Measurements from ENCODE around the gene IMP4.

The IMP4 gene

GRCh38 chr2:130389358-130389757, 46.7 kb downstream of the IMP4 start:
- Histone ChIP-seq H3K9me3 (ENCODE audit: control insufficient read depth, low read length) (no peaks in the 10 kb centered on the region), H3K4me2 (ENCODE audit: low read length) (no peak overlapping the region), H3K36me3 (ENCODE audit: control insufficient read depth, insufficient read depth, low read length) (no peaks in the 10 kb centered on the region), H3K27me3 (ENCODE audit: control insufficient read depth, insufficient read depth, low read length) (no peaks in the 10 kb centered on the region), H3K9ac (no peak overlapping the region), H3K4me3 (ENCODE audit: low read depth, low read length) (no peak overlapping the region), H3K4me1 (peaks cover 9% of the 10 kb centered on the region), H3K79me2 (no peaks in the 10 kb centered on the region), H3K27ac (no peak overlapping the region), H2AFZ (no peak overlapping the region)
- TF ChIP-seq CTCF (IDR thresholded peaks at IDR 0.05) = no peak

GRCh38 chr2:130389783-130390182, 47.1 kb downstream of the IMP4 start:
- H3K4me3 ChIP-seq (ENCODE audit: low read depth, low read length) = no peak overlapping the region
- no peak overlapping the region for H3K9ac ChIP-seq
- no peak overlapping the region for H2AFZ ChIP-seq
- H3K4me2 ChIP-seq (ENCODE audit: low read length) = no peak overlapping the region
- H3K79me2 ChIP-seq = no peaks in the 10 kb centered on the region
- H3K4me1 ChIP-seq = peaks cover 9% of the 10 kb centered on the region
- H3K36me3 ChIP-seq (ENCODE audit: control insufficient read depth, insufficient read depth, low read length) = no peaks in the 10 kb centered on the region
- TF ChIP-seq CTCF (IDR thresholded peaks at IDR 0.05) = no peak
- no peaks in the 10 kb centered on the region for H3K27me3 ChIP-seq (ENCODE audit: control insufficient read depth, insufficient read depth, low read length)
- no peaks in the 10 kb centered on the region for H3K9me3 ChIP-seq (ENCODE audit: control insufficient read depth, low read length)
- H3K27ac ChIP-seq = no peak overlapping the region

- Histone ChIP-seq H2AFZ (peak overlapping the region; percentile 99), H3K36me3 (ENCODE audit: control insufficient read depth, insufficient read depth, low read length) (no peaks in the 10 kb centered on the region), H3K4me3 (ENCODE audit: low read depth, low read length) (peak overlapping the region; percentile 67), H3K4me1 (peaks cover 9% of the 10 kb centered on the region), H3K79me2 (no peaks in the 10 kb centered on the region), H3K27me3 (ENCODE audit: control insufficient read depth, insufficient read depth, low read length) (no peaks in the 10 kb centered on the region), H3K9ac (no peak overlapping the region), H3K4me2 (ENCODE audit: low read length) (peak overlapping the region; percentile 83), H3K27ac (peak overlapping the region; percentile 92), H3K9me3 (ENCODE audit: control insufficient read depth, low read length) (no peaks in the 10 kb centered on the region)
- no peak for TF ChIP-seq CTCF (IDR thresholded peaks at IDR 0.05)
These were observed 47.9 kb downstream of the IMP4 start for GRCh38 chr2:130390460-130391057.

DNA sequence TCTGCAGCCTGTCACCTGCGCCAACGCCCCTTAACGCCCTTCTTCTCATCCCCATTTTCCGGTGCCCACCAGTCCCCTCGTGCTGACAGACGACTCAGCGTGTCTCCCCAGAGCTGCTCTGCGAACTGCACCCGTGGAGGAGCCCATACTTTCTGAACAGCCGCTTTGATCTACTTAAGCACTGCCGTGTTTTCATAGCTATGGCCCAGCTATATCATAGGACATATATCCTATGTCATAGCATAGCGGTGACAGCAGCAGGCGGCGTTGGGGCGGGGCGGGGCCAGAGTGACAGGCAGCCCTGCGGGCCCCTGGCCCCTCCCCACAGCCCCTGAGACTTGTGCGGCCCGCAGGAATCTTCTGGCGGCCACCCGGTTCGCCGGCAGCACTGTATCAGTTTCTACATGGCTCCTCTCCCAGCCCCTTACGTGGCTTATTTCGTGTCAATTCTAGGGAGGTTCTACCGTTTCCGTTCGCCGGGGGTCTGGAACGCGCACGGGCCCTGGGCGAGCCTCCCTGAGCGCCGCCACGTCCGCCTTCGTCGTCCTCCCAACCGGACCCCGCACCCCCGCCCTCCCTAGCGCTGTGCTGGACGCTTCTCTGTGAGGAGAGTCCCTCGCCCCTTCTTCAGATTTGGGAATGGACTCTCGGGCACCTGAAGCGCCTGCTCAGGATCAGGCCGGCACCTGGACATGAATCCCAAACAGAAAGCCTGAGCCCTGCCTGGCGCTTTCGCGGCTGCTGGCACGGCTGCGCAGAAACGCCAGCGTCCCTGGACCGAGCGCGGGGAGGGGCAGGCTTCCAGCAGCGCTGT, 48.6 kb downstream of the IMP4 start:
- H3K36me3 ChIP-seq (ENCODE audit: control insufficient read depth, insufficient read depth, low read length) = no peaks in the 10 kb centered on the region
- no peak for TF ChIP-seq CTCF (IDR thresholded peaks at IDR 0.05)
- H3K27me3 ChIP-seq (ENCODE audit: control insufficient read depth, insufficient read depth, low read length) = no peaks in the 10 kb centered on the region
- peak overlapping the region; percentile 67 for H3K4me3 ChIP-seq (ENCODE audit: low read depth, low read length)
- no peaks in the 10 kb centered on the region for H3K79me2 ChIP-seq
- H3K27ac ChIP-seq = peak overlapping the region; percentile 92
- H3K4me1 ChIP-seq = peaks cover 9% of the 10 kb centered on the region
- H3K9me3 ChIP-seq (ENCODE audit: control insufficient read depth, low read length) = no peaks in the 10 kb centered on the region
- peak overlapping the region; percentile 83 for H3K4me2 ChIP-seq (ENCODE audit: low read length)
- peak overlapping the region; percentile 99 for H2AFZ ChIP-seq
- peak overlapping the region; percentile 47 for H3K9ac ChIP-seq

Data from parathyroid adenoma (tissue), 2 donors.